Measurements from ENCODE around the gene FANCM. TPM values are rescaled to one million over a fixed set of nuclear protein-coding genes. Genes with fewer than 3 reads are reported as not detected.

The FANCM gene
- total RNA-seq, 1 experiment from 2014 or later: 11.4 TPM

GRCh38 chr14:45238988-45239387 lies 103.3 kb downstream of the FANCM start:
- H3K4me1 Mint-ChIP-seq (ENCODE audit: low read depth, unreplicated experiment): no peaks in the 10 kb centered on the region

DNA sequence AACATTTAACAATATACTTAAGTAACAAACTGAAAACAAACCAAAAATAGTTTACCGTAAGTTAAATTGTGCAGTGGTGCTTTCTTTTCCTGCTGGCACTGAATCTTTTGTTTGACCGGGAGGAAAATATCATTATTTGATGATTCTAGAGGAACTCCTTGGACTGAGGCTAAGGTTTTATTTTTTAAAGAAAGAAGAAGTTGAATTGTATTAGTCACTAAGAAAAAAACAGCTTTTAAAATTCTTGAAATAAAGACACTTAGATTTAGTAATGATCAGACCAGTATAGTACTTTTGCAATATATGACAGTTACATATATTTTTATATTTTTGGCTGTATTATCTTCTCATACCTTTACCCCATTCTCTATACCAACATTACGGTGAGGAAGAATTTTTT lies 107.0 kb downstream of the FANCM start:
- no TSS peak for BruUV-seq (replicated peaks)
- Mint-ChIP-seq H3K9me3 (ENCODE audit: low read depth, unreplicated experiment) (peaks cover 2% of the 10 kb centered on the region), H3K36me3 (ENCODE audit: insufficient read depth, unreplicated experiment) (no peaks in the 10 kb centered on the region), H3K4me3 (ENCODE audit: low read depth, unreplicated experiment) (no peak overlapping the region), H3K27ac (ENCODE audit: unreplicated experiment) (no peak overlapping the region), H3K27me3 (ENCODE audit: unreplicated experiment) (no peaks in the 10 kb centered on the region), H3K4me1 (ENCODE audit: low read depth, unreplicated experiment) (no peaks in the 10 kb centered on the region)
- no peak for DNase-seq
- CTCF ChIA-PET: no interaction called here
- intact Hi-C loops (cut with micrococcal nuclease; ENCODE audit: unreplicated experiment): no loop called here
- TF ChIP-seq CTCF (IDR thresholded peaks at IDR 0.05; ENCODE audit: unreplicated experiment): no peak

More at GRCh38 chr14:45238988-45239387, 103.3 kb downstream of the FANCM start:
- CTCF ChIA-PET: no interaction called here
- no TSS peak for BruUV-seq (replicated peaks)
- H3K36me3 Mint-ChIP-seq (ENCODE audit: insufficient read depth, unreplicated experiment): peaks cover 7% of the 10 kb centered on the region
- DNase-seq: no peak
- no peak overlapping the region for H3K27ac Mint-ChIP-seq (ENCODE audit: unreplicated experiment)
- H3K9me3 Mint-ChIP-seq (ENCODE audit: low read depth, unreplicated experiment): peaks cover 2% of the 10 kb centered on the region
- H3K27me3 Mint-ChIP-seq (ENCODE audit: unreplicated experiment): no peaks in the 10 kb centered on the region
- TF ChIP-seq CTCF (IDR thresholded peaks at IDR 0.05; ENCODE audit: unreplicated experiment): no peak
- intact Hi-C loops (cut with micrococcal nuclease; ENCODE audit: unreplicated experiment): no loop called here
- no peak overlapping the region for H3K4me3 Mint-ChIP-seq (ENCODE audit: low read depth, unreplicated experiment)

- H3K27me3 Mint-ChIP-seq (ENCODE audit: unreplicated experiment): no peaks in the 10 kb centered on the region
- intact Hi-C loops (cut with micrococcal nuclease; ENCODE audit: unreplicated experiment): no loop called here
- H3K4me3 Mint-ChIP-seq (ENCODE audit: low read depth, unreplicated experiment): no peak overlapping the region
- H3K36me3 Mint-ChIP-seq (ENCODE audit: insufficient read depth, unreplicated experiment): no peaks in the 10 kb centered on the region
- BruUV-seq (replicated peaks): no TSS peak
- DNase-seq: no peak
- H3K4me1 Mint-ChIP-seq (ENCODE audit: low read depth, unreplicated experiment): peaks cover 7% of the 10 kb centered on the region
- CTCF ChIA-PET: no interaction called here
- no peak overlapping the region for H3K27ac Mint-ChIP-seq (ENCODE audit: unreplicated experiment)
- H3K9me3 Mint-ChIP-seq (ENCODE audit: low read depth, unreplicated experiment): no peaks in the 10 kb centered on the region
- no peak for TF ChIP-seq CTCF (IDR thresholded peaks at IDR 0.05; ENCODE audit: unreplicated experiment)
These were observed 110.4 kb downstream of the FANCM start for GRCh38 chr14:45246151-45246550.

DNA sequence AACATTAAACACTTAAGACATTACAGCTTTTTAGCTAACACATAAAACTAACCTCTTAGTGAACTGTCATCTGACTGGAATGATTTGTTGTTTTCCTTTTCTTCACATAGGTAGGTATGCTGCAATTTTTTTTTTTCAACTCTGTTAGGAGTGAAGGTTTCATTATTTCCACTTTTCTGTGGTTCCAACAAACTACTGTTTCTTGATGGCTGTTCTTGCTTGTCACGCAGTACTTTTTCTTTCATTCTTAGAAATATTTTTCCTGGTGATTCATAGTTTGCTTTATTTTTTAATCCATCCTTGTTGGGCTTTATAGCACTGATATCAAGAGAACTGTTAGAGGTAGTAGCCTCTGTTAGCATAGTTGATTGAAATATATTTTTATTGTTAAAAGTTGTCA lies 111.0 kb downstream of the FANCM start:
- peaks cover under 1% of the 10 kb centered on the region for H3K36me3 Mint-ChIP-seq (ENCODE audit: insufficient read depth, unreplicated experiment)
- H3K27ac Mint-ChIP-seq (ENCODE audit: unreplicated experiment): no peak overlapping the region
- no peak for DNase-seq
- peaks cover 7% of the 10 kb centered on the region for H3K4me1 Mint-ChIP-seq (ENCODE audit: low read depth, unreplicated experiment)
- BruUV-seq (replicated peaks): no TSS peak
- TF ChIP-seq CTCF (IDR thresholded peaks at IDR 0.05; ENCODE audit: unreplicated experiment): no peak
- H3K9me3 Mint-ChIP-seq (ENCODE audit: low read depth, unreplicated experiment): no peaks in the 10 kb centered on the region
- intact Hi-C loops (cut with micrococcal nuclease; ENCODE audit: unreplicated experiment): no loop called here
- CTCF ChIA-PET: interaction anchor here (0.6 kb wide), 1 partner anchor 333 kb away, joined by 3 read pairs; no protein-coding TSS in a partner anchor
- H3K4me3 Mint-ChIP-seq (ENCODE audit: low read depth, unreplicated experiment): no peak overlapping the region
- no peaks in the 10 kb centered on the region for H3K27me3 Mint-ChIP-seq (ENCODE audit: unreplicated experiment)

Measured in Calu3 (cell line).